T-helper 17 cell (primary cell): Measurements from ENCODE around the gene RB1. TPM values are rescaled to one million over a fixed set of nuclear protein-coding genes. Genes with fewer than 3 reads are reported as not detected.

Experiments
- ATAC-seq: fragments of 150-1000 bp; cut with Tn5 transposase; 2 replicates; pipeline ENCODE4 v1.10.0; 2021; ENCODE audit warnings: mild to moderate bottlenecking, moderate library complexity
- DNase-seq, 3 donors: peaks; one replicate each; pipeline versions ENCODE4 v3.0.0 to v3.0.0-alpha.2; 2020 to 2021
- H3K9me3 ChIP-seq: one replicate; pipeline ENCODE4 v1.7.0; 2013; ENCODE audit warnings: low read length, mild to moderate bottlenecking; ENCODE audit not compliant: control insufficient read depth, poor library complexity, severe bottlenecking
- H3K27ac Mint-ChIP-seq: one replicate; pipeline ENCODE4 v1.8.0; 2022; ENCODE audit warnings: mild to moderate bottlenecking, moderate library complexity, mixed read lengths
- H3K27me3 Mint-ChIP-seq: one replicate; pipeline ENCODE4 v1.8.0; 2022; ENCODE audit warnings: mixed read lengths
- H3K36me3 Mint-ChIP-seq: one replicate; pipeline ENCODE4 v1.8.0; 2022; ENCODE audit warnings: low read depth, mixed read lengths
- H3K4me1 Mint-ChIP-seq: one replicate; pipeline ENCODE4 v1.8.0; 2022; ENCODE audit warnings: mild to moderate bottlenecking, mixed read lengths
- H3K4me3 Mint-ChIP-seq: one replicate; pipeline ENCODE4 v1.8.0; 2022; ENCODE audit warnings: mild to moderate bottlenecking, moderate library complexity, mixed read lengths
- total RNA-seq, 4 donors: library from RNA in 2 of 4; stranded (reverse) in 2 of 4; gene quantifications; one replicate each; pipeline ENCODE4 v1.2.3 and lab custom pipeline; 2022 to 2026

Gene RB1
- total RNA-seq = 10 to 100 TPM; 15.9 to 16.2 TPM
- 48.4 to 55.0 reads per million in 2 donors for total RNA-seq (lab: John Stamatoyannopoulos, UW)

GRCh38 chr13:48303359-48304142, at the start of gene RB1:
Gene RB1 (plus strand): TSS chr13:48303751. CDS start chr13:48303913, 162 bp downstream.
- H3K4me1 Mint-ChIP-seq = peaks cover 24% of the 10 kb centered on the region
- no peaks in the 10 kb centered on the region for H3K9me3 ChIP-seq
- H3K36me3 Mint-ChIP-seq = peaks cover 4% of the 10 kb centered on the region
- H3K27ac Mint-ChIP-seq = peak within 1 kb of the TSS; percentile 99
- no peaks in the 10 kb centered on the region for H3K27me3 Mint-ChIP-seq
- ATAC-seq (peak; percentile 84), DNase-seq (peak; percentile 87 to 89 (median 89))
- H3K4me3 Mint-ChIP-seq = peak within 1 kb of the TSS; percentile 94

DNA sequence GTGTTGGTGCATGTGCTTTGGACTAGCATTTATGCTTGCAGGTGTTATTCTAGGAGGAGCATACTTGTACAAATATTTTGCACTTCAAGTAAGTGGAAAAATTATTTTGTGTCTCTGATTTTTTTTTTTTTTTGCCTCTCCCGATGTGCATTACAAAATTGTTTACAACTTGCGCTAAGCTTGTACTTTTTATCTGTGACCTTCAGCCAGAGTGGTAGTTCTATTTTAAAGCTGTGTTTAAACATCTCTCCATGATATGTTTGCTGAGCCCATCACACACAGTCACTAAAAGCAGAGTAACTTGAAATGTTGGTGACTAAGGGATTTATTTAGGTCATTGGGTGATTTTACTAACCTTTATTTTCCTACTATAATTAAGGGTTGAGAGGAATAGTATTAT, 49.7 kb upstream of the RB1 start:
- peaks cover 4% of the 10 kb centered on the region for H3K36me3 Mint-ChIP-seq

GRCh38 chr13:48255090-48255489, 48.5 kb upstream of the RB1 start:
- DNase-seq = no peak
- no peaks in the 10 kb centered on the region for H3K9me3 ChIP-seq
- peaks cover 29% of the 10 kb centered on the region for H3K4me1 Mint-ChIP-seq
- no peak for ATAC-seq
- no peaks in the 10 kb centered on the region for H3K27me3 Mint-ChIP-seq
- peaks cover 6% of the 10 kb centered on the region for H3K36me3 Mint-ChIP-seq
- H3K4me3 Mint-ChIP-seq = no peak overlapping the region
- peak overlapping the region; percentile 83 for H3K27ac Mint-ChIP-seq

More for the DNA sequence above, 49.7 kb upstream of the RB1 start:
- no peaks in the 10 kb centered on the region for H3K9me3 ChIP-seq
- Mint-ChIP-seq H3K4me1 (peaks cover 34% of the 10 kb centered on the region), H3K27ac (no peak overlapping the region), H3K27me3 (no peaks in the 10 kb centered on the region), H3K4me3 (no peak overlapping the region)
- no peak for ATAC-seq
- DNase-seq = no peak

- H3K4me1 Mint-ChIP-seq = peaks cover 28% of the 10 kb centered on the region
- H3K4me3 Mint-ChIP-seq = no peak overlapping the region
- peaks cover 11% of the 10 kb centered on the region for H3K36me3 Mint-ChIP-seq
- H3K9me3 ChIP-seq = no peaks in the 10 kb centered on the region
- no peak for DNase-seq
- H3K27ac Mint-ChIP-seq = peak overlapping the region; percentile 83
- H3K27me3 Mint-ChIP-seq = no peaks in the 10 kb centered on the region
- ATAC-seq = no peak
Observed at GRCh38 chr13:48255954-48256353, 47.6 kb upstream of the RB1 start.

DNA sequence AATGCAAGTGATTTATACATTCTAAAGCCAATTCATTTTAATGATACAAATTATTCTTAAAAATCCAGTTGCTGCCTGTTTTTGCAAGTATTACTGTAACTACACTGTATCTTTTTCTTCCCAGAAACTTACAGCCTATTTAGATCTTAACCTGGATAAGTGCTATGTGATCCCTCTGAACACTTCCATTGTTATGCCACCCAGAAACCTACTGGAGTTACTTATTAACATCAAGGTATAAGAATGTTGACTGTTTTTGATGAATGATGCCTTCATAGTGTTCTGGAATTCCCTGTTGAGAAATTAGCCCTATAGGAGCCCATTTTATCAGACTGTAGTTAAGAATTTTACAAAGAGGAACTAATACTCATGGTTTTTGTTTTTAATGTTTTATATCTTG, 45.5 kb upstream of the RB1 start:
- no peak for ATAC-seq
- Mint-ChIP-seq H3K4me3 (no peak overlapping the region), H3K27ac (peak overlapping the region; percentile 11), H3K36me3 (peaks cover 14% of the 10 kb centered on the region), H3K27me3 (no peaks in the 10 kb centered on the region), H3K4me1 (peaks cover 24% of the 10 kb centered on the region)
- no peak for DNase-seq
- no peaks in the 10 kb centered on the region for H3K9me3 ChIP-seq

DNA sequence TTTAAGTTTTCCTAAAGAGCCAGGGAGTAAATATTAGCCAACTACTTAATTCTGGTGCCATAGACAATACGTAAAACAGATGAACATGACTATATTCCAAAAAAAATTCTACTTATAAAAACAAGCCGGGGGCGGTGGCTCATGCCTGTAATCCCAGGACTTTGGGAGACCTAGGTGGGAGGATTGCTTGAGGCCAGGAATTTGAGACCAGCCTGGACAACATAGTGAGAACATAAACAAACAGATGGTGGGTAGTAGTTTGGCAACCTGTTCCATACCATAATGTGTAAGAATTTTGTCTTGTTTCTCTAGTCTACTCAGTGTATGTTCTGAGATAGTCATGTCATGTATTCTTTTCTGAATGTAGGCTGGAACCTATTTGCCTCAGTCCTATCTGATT, 45.1 kb upstream of the RB1 start:
- DNase-seq = no peak
- ATAC-seq = no peak
- peaks cover 14% of the 10 kb centered on the region for H3K36me3 Mint-ChIP-seq
- H3K4me3 Mint-ChIP-seq = no peak overlapping the region
- peak overlapping the region; percentile 11 for H3K27ac Mint-ChIP-seq
- H3K9me3 ChIP-seq = no peaks in the 10 kb centered on the region
- H3K27me3 Mint-ChIP-seq = no peaks in the 10 kb centered on the region
- peaks cover 26% of the 10 kb centered on the region for H3K4me1 Mint-ChIP-seq

DNA sequence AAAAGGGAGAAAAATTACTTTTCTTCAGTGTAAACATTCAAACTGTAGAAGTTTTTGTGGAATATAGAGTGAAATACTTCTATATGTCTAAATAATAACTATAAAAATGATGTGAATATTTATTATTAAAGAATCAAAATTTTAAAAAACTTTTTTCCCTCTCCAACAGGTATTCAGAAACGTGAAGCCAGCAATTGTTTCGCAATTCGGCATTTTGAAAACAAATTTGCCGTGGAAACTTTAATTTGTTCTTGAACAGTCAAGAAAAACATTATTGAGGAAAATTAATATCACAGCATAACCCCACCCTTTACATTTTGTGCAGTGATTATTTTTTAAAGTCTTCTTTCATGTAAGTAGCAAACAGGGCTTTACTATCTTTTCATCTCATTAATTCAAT, 42.6 kb upstream of the RB1 start:
- H3K9me3 ChIP-seq = no peaks in the 10 kb centered on the region
- peaks cover 18% of the 10 kb centered on the region for H3K36me3 Mint-ChIP-seq
- peaks cover 34% of the 10 kb centered on the region for H3K4me1 Mint-ChIP-seq
- no peak overlapping the region for H3K4me3 Mint-ChIP-seq
- DNase-seq (no peak), ATAC-seq (no peak)
- no peaks in the 10 kb centered on the region for H3K27me3 Mint-ChIP-seq
- H3K27ac Mint-ChIP-seq = no peak overlapping the region

GRCh38 chr13:48263196-48263595, 40.4 kb upstream of the RB1 start:
- Mint-ChIP-seq H3K4me3 (no peak overlapping the region), H3K27ac (peak overlapping the region; percentile 80), H3K27me3 (no peaks in the 10 kb centered on the region), H3K36me3 (peaks cover 16% of the 10 kb centered on the region), H3K4me1 (peaks cover 32% of the 10 kb centered on the region)
- ATAC-seq (no peak), DNase-seq (no peak)
- no peaks in the 10 kb centered on the region for H3K9me3 ChIP-seq

DNA sequence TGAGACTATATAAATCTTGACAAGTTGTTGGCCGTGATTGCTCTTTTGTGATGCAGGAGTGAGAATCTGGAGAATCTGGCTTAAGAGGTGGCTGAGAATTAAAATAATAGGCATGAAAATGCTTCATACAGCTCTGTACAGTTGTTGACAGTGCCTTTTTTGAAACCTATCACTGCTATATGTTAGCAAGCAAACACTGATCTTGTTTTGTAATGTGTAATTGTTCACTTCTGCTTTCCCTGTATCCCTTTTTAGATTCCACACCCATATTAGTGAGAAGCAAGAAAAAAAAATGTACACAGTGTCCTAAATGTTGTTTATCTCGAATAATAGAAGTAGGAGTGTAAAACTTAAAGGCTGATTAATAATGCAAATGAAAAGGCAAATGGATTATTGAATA, 39.5 kb upstream of the RB1 start:
- Mint-ChIP-seq H3K27me3 (no peaks in the 10 kb centered on the region), H3K27ac (peak overlapping the region; percentile 66), H3K4me1 (peaks cover 33% of the 10 kb centered on the region), H3K4me3 (peak overlapping the region; percentile 36), H3K36me3 (peaks cover 18% of the 10 kb centered on the region)
- DNase-seq (no peak), ATAC-seq (no peak)
- no peaks in the 10 kb centered on the region for H3K9me3 ChIP-seq

GRCh38 chr13:48265217-48265815, 38.2 kb upstream of the RB1 start:
- Mint-ChIP-seq H3K36me3 (peaks cover 24% of the 10 kb centered on the region), H3K27ac (peak overlapping the region; percentile 95), H3K4me1 (peaks cover 39% of the 10 kb centered on the region), H3K27me3 (no peaks in the 10 kb centered on the region), H3K4me3 (peak overlapping the region; percentile 39)
- ATAC-seq = peak; percentile 57
- H3K9me3 ChIP-seq = no peaks in the 10 kb centered on the region
- no peak for DNase-seq

DNA sequence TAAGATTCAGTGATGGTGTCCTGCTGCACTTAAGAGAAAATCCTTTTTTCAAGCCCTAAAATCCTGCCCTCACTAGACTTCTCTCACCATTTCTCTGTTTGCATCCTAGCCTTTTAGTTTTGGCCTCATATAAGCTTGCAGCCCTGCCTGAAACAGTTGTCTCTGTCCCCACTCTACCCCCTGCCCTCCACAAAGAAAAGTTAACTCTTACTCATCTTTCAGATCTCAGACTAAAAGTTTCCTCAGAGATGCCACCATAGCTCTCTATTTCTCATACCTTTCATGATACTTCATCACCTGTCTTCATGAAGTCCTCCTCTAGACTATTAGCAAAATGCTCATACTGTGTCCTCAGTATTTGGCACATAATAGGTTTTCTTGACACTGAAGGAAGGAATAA, 37.4 kb upstream of the RB1 start:
- peaks cover 36% of the 10 kb centered on the region for H3K4me1 Mint-ChIP-seq
- peak overlapping the region; percentile 95 for H3K27ac Mint-ChIP-seq
- H3K9me3 ChIP-seq = no peaks in the 10 kb centered on the region
- peaks cover 20% of the 10 kb centered on the region for H3K36me3 Mint-ChIP-seq
- H3K27me3 Mint-ChIP-seq = no peaks in the 10 kb centered on the region
- ATAC-seq (no peak), DNase-seq (no peak)
- H3K4me3 Mint-ChIP-seq = no peak overlapping the region

GRCh38 chr13:48266701-48267639, 36.6 kb upstream of the RB1 start:
- Mint-ChIP-seq H3K27me3 (no peaks in the 10 kb centered on the region), H3K4me1 (peaks cover 36% of the 10 kb centered on the region)
- ATAC-seq = no peak

GRCh38 chr13:48268019-48268418, 35.5 kb upstream of the RB1 start:
- no peak for DNase-seq
- H3K9me3 ChIP-seq = no peaks in the 10 kb centered on the region
- peaks cover 17% of the 10 kb centered on the region for H3K36me3 Mint-ChIP-seq
- peaks cover 32% of the 10 kb centered on the region for H3K4me1 Mint-ChIP-seq
- no peak for ATAC-seq
- H3K4me3 Mint-ChIP-seq = no peak overlapping the region
- H3K27ac Mint-ChIP-seq = no peak overlapping the region
- H3K27me3 Mint-ChIP-seq = no peaks in the 10 kb centered on the region

More at GRCh38 chr13:48266701-48267639, 36.6 kb upstream of the RB1 start:
- H3K4me3 Mint-ChIP-seq = no peak overlapping the region
- no peaks in the 10 kb centered on the region for H3K9me3 ChIP-seq
- peak overlapping the region; percentile 95 for H3K27ac Mint-ChIP-seq
- DNase-seq = no peak
- peaks cover 20% of the 10 kb centered on the region for H3K36me3 Mint-ChIP-seq
